A673 (cell line): ENCODE results near the gene TMTC4. TPM values are rescaled to one million over a fixed set of nuclear protein-coding genes. Genes with fewer than 3 reads are reported as not detected.

Experiments
- BruUV-seq: library from RNA; stranded (reverse); fragments of 400-500 nt; replicated peaks from 2 replicates; lab custom pipeline; 2021; lab: Mats Ljungman, UMichigan
- CTCF ChIA-PET: fragments of 300-600 bp; sonication (Branson Sonifier 250); formaldehyde crosslinking; loops from one replicate; lab custom pipeline; 2022; ENCODE audit warnings: antibody characterized with exemption; lab: Charles Lee
- POLR2A ChIA-PET: fragments of 300-600 bp; sonication (Branson Sonifier 250); formaldehyde crosslinking; loops from one replicate; lab custom pipeline; 2022; ENCODE audit warnings: antibody characterized with exemption; ENCODE audit not compliant: low non-redundant PET; lab: Charles Lee
- DNase-seq: peaks from one replicate; pipeline ENCODE4 v3.0.0-alpha.2; 2015; ENCODE audit warnings: low spot score
- H3K27ac ChIP-seq: fragments of 200-600 bp; sonication (generic); 2 replicates; pipeline ENCODE4 v1.5.1; 2016; ENCODE audit warnings: mixed run types, low read depth, mild to moderate bottlenecking, mixed read lengths, antibody characterized with exemption, low read length; ENCODE audit not compliant: poor library complexity, severe bottlenecking
- H3K27me3 ChIP-seq: fragments of 200-600 bp; sonication (generic); replicated peaks from 2 replicates; pipeline ENCODE4 v1.6.1; 2017; ENCODE audit warnings: mixed run types, low read depth, mild to moderate bottlenecking, mixed read lengths, antibody characterized with exemption, low read length; ENCODE audit not compliant: insufficient read depth, poor library complexity
- H3K36me3 ChIP-seq: fragments of 200-600 bp; sonication (generic); 2 replicates; pipeline ENCODE4 v1.6.1; 2016; ENCODE audit warnings: mixed run types, mild to moderate bottlenecking, mixed read lengths, antibody characterized with exemption, low read length; ENCODE audit not compliant: insufficient read depth, poor library complexity, severe bottlenecking
- H3K4me1 ChIP-seq: fragments of 200-600 bp; sonication (generic); 2 replicates; pipeline ENCODE4 v1.6.1; 2017; ENCODE audit warnings: mixed run types, mild to moderate bottlenecking, mixed read lengths, antibody characterized with exemption, low read length; ENCODE audit not compliant: insufficient read depth, poor library complexity, severe bottlenecking
- H3K4me3 ChIP-seq: fragments of 200-600 bp; sonication (generic); 2 replicates; pipeline ENCODE4 v1.5.1; 2016; ENCODE audit warnings: low read depth, mixed run types, mild to moderate bottlenecking, mixed read lengths, low read length; ENCODE audit not compliant: poor library complexity, severe bottlenecking
- H3K9me3 ChIP-seq: fragments of 200-600 bp; sonication (generic); 2 replicates; pipeline ENCODE4 v1.6.1; 2016; ENCODE audit warnings: mixed run types, low read depth, mild to moderate bottlenecking, mixed read lengths, antibody characterized with exemption, low read length; ENCODE audit not compliant: poor library complexity, severe bottlenecking
- CTCF ChIP-seq: fragments of 300-800, 200-600 bp; sonication (generic); conservative IDR thresholded peaks from 2 replicates; pipeline ENCODE4 v1.5.1; 2017; ENCODE audit warnings: low read depth, mild to moderate bottlenecking, antibody characterized with exemption, low read length, moderate library complexity, mixed read lengths
- EZH2 ChIP-seq: fragments of 200-600 bp; sonication (generic); IDR thresholded peaks from 2 replicates; pipeline ENCODE4 v1.6.1; 2017; ENCODE audit warnings: borderline replicate concordance, low read depth, mild to moderate bottlenecking, mixed read lengths, antibody characterized with exemption, low read length; ENCODE audit not compliant: poor library complexity, severe bottlenecking
- intact Hi-C: fragments of 100-400 bp; cut with micrococcal nuclease; formaldehyde crosslinking; loops from one replicate; pipeline ENCODE4 v1.10.0; 2022; ENCODE audit not compliant: unreplicated experiment
- total RNA-seq: library from RNA; stranded (reverse); gene quantifications from 2 replicates; pipeline ENCODE4 v1.2.3, GENCODE V29; 2021

Gene TMTC4
- total RNA-seq, 1 experiment from 2014 or later, result 21.3 TPM

GRCh38 chr13:100652510-100652909, 22.1 kb downstream of the TMTC4 start:
- no TSS peak for BruUV-seq

GRCh38 chr13:100650326-100650725, 24.3 kb downstream of the TMTC4 start:
- H3K4me1 ChIP-seq, result no peaks in the 10 kb centered on the region
- H3K9me3 ChIP-seq, result no peaks in the 10 kb centered on the region
- DNase-seq, result no peak
- ChIA-PET POLR2A (no interaction called here), CTCF (no interaction called here)
- intact Hi-C loops, result no loop called here
- no peak overlapping the region for H3K27ac ChIP-seq
- H3K27me3 ChIP-seq, result no peaks in the 10 kb centered on the region
- no TSS peak for BruUV-seq
- no peak overlapping the region for H3K4me3 ChIP-seq
- no peak for TF ChIP-seq CTCF
- TF ChIP-seq EZH2, result no peak
- peaks cover 15% of the 10 kb centered on the region for H3K36me3 ChIP-seq

More at GRCh38 chr13:100652510-100652909, 22.1 kb downstream of the TMTC4 start:
- Histone ChIP-seq H3K9me3 (no peaks in the 10 kb centered on the region), H3K27ac (no peak overlapping the region), H3K27me3 (no peaks in the 10 kb centered on the region), H3K36me3 (peaks cover 28% of the 10 kb centered on the region), H3K4me1 (no peaks in the 10 kb centered on the region), H3K4me3 (no peak overlapping the region)
- TF ChIP-seq CTCF (no peak), EZH2 (no peak)
- no peak for DNase-seq
- intact Hi-C loops, result no loop called here
- CTCF ChIA-PET, result no interaction called here
- POLR2A ChIA-PET, result no interaction called here

DNA sequence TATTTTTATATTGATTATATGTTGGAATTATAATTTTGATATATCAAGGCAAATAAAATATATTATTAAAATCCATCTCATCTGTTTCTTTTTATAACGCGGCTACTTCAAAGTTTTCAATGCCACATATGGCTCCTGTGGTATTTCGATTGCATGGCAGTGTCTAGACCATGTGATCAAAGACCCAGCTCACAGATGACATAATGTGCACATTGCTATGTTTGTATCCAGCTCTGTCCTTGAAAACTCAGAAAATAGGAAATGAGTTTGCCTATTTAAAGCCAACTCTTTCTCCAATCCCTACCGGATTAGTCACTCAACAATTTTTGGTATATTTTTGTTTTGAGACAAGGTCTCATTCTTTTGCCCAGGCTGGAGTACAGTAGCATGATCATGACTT, 26.2 kb downstream of the TMTC4 start:
- BruUV-seq, result no TSS peak
- TF ChIP-seq EZH2 (no peak), CTCF (no peak)
- H3K4me1 ChIP-seq, result peaks cover 4% of the 10 kb centered on the region
- H3K36me3 ChIP-seq, result peaks cover 8% of the 10 kb centered on the region
- DNase-seq, result no peak
- intact Hi-C loops, result no loop called here
- ChIA-PET POLR2A (no interaction called here), CTCF (no interaction called here)
- H3K27me3 ChIP-seq, result no peaks in the 10 kb centered on the region
- no peak overlapping the region for H3K4me3 ChIP-seq
- no peak overlapping the region for H3K27ac ChIP-seq
- no peaks in the 10 kb centered on the region for H3K9me3 ChIP-seq
